ENCODE measurements around the gene OR8B8. TPM values are rescaled to one million over a fixed set of nuclear protein-coding genes. Genes with fewer than 3 reads are reported as not detected.

Gene OR8B8, protein sequence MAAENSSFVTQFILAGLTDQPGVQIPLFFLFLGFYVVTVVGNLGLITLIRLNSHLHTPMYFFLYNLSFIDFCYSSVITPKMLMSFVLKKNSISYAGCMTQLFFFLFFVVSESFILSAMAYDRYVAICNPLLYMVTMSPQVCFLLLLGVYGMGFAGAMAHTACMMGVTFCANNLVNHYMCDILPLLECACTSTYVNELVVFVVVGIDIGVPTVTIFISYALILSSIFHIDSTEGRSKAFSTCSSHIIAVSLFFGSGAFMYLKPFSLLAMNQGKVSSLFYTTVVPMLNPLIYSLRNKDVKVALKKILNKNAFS
- total RNA-seq = not detected

DNA sequence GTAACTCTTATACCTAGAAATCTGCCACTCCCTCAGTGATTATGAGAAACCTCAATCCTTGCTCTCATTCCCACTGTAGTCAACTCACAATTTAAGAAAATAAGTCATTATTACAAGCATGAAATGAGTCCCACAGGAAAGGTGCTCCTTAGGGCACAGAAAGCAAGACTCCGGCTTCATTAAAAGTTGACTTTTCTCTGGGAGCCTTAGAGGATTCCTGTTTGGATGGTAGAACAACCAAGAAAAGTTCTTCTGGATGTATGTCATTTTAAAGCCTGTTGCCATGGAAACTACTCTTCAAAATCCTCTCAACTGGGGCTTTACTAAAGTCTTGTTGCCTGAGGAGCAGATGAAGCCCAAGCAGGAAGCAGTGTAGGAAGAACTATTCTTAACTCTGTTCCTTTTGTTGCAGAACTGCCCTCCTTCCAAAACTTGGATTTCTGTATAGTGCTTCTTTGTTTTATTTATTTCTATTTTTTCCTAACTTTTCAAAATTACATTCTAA, at the start of gene OR8B8:
Gene OR8B8 (minus strand): TSS at position 51 of the 505 bp plus-strand sequence. CDS start 4,611 bp downstream, outside the sequence.
- TF ChIP-seq, protein P1, sequence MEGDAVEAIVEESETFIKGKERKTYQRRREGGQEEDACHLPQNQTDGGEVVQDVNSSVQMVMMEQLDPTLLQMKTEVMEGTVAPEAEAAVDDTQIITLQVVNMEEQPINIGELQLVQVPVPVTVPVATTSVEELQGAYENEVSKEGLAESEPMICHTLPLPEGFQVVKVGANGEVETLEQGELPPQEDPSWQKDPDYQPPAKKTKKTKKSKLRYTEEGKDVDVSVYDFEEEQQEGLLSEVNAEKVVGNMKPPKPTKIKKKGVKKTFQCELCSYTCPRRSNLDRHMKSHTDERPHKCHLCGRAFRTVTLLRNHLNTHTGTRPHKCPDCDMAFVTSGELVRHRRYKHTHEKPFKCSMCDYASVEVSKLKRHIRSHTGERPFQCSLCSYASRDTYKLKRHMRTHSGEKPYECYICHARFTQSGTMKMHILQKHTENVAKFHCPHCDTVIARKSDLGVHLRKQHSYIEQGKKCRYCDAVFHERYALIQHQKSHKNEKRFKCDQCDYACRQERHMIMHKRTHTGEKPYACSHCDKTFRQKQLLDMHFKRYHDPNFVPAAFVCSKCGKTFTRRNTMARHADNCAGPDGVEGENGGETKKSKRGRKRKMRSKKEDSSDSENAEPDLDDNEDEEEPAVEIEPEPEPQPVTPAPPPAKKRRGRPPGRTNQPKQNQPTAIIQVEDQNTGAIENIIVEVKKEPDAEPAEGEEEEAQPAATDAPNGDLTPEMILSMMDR (IDR thresholded peaks at IDR 0.05) = no peak
- no peak for DNase-seq (ENCODE audit: low spot score)
- ATAC-seq (ENCODE audit: low FRiP score) = no peak

DNA sequence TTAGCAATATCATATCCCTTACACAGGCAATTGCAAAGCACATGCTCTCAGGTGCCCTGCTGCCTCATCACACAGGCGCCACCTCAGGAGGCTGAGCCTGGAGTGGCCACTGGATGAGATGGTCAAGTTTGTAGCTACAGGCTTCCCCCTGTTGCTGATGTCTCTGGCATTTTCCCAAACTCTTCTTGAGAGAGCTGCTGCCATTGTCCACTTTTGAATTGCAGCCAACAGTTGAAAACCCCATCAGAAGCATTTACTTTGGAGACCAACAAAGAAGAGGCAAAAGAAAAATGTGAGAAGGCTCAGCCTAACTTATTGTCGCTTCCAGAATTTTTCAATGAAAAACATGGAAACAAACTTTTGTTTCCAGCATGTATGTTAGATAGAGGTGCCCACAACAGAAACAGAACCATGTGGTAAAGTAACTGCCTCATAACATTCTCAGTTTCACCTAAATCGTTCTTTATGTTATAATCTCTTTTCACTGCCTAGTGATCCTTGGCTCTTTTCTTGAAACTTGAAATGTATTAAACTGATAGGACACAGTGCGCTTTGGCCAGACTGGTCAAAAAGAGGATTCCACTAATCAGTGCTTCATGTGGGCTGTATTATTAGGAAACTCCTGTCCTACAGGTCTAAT, 47.6 kb upstream of the OR8B8 start:
- DNase-seq (ENCODE audit: low spot score) (no peak), ATAC-seq (ENCODE audit: low FRiP score) (no peak)
- TF ChIP-seq, protein P1 (IDR thresholded peaks at IDR 0.05) = no peak

DNA sequence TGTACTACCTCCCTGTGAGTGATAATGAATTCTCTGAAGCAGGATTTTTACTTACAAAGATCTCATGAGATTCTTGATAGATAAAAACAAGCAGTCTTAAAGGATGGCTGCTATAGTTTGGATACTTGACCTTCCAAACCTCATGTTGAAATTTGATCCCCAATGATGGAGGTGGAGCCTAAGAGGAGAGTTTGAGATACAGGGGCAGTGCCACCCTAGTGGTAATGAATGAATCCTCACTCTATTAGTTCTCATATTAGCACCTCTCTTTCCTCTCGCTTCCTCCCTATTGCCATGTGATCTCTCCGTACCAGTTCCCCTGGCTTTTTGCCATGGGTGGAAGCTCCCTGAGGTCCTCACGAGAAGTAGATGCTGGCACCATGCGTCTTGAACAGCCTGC, 37.9 kb upstream of the OR8B8 start:
- no peak for ATAC-seq (ENCODE audit: low FRiP score)
- no peak for DNase-seq (ENCODE audit: low spot score)
- TF ChIP-seq, protein P1 (IDR thresholded peaks at IDR 0.05) = no peak

DNA sequence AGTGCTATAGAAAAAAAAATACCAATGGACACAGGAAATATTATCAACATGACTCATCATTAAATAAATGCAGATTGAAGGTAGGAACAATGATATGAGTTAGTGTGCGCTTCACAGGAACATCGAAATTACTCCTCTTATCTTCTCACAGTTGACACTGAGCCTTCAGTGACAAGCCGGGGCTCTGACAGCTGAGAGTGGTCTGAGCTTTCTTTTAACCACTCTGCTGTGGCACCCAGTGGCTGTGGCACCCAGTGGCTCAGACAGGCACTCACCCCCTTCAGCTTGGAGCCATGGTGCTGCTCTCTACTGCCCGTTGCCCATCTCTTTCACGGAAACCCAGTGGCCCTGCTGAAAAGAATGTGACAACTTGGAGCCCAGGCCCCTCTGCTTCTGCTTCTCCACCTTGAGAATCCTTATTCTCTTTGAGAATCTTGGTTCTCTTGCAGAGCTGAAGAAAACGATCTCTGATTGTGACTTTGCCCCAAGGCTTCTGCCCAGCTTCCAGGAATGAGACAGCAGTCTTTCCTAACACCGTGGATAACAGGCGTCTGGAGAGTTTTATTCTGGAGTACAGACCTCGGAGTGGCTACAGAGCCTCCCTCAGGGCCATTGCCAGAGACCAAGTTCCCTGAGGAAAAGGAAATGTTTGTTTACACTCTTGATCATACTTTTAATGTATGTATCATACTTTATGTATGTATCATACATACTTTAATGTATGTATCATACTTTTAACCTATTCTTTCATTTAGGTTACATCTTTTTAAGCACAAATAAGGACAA, 37.1 kb upstream of the OR8B8 start:
- no peak for ATAC-seq (ENCODE audit: low FRiP score)
- TF ChIP-seq, protein P1 (IDR thresholded peaks at IDR 0.05) = no peak
- no peak for DNase-seq (ENCODE audit: low spot score)

DNA sequence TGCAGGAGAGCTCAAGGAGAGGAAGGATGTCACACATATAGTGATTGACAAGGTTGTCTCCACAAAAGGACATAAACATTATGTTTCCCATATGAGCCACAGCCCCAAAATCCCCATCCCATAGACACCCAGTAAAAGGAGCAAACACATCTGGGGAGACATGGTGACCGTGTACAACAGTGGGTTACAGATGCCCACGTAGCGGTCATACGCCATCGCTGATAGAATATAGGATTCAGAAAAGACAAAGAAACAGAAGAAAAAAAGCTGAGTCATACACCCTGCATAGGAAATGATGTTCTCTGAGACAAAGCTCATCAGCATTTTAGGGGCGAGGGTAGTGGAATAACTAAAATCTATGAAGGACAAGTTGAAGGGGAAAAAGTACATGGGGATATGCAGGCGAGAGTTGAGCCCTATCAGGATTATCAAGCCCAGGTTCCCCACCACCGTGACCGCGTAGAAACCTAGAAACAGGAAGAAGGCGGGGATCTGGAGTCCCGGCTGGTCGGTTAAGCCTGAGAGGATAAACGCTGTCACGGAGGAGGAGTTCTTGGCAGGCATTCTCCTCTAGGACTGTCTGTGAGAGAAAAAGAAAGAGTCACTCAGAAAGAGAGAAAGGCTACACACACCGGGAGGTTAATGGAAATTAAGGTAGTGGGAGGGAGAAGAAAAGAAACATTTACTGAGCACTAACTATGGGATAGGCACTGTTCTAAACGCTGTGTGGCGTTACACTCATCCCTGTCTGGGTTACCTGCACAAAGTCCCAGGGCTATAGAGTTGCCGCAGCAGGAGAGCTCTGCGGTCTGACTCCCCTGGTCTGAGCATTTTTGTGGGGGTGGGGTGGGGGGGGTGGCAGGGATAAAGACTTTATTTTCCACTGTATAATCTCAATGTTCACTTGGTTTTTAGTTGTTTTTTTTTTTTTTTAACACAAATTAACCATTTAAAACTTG, 36.1 kb upstream of the OR8B8 start:
- no peak for DNase-seq (ENCODE audit: low spot score)
- no peak for ATAC-seq (ENCODE audit: low FRiP score)
- TF ChIP-seq, protein P1 (IDR thresholded peaks at IDR 0.05) = no peak

DNA sequence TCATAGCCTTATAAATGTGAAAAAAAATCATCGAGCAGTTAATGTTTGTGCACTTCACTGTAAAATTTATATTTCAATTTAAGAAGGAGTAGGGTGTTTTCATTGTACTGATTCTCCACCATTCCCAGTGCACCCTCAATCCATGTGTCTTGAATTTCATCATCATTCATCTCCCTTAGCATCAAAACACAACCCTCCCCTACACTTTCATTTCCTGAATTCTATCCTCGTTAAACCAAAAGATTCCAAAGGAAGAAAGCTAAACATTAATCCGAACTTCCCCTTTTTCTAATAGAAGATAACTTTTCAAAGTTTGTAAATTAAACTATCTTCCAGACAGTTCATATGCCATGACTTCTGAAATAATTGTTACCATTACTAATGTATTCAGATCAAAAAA, 34.1 kb upstream of the OR8B8 start:
- no peak for ATAC-seq (ENCODE audit: low FRiP score)
- DNase-seq (ENCODE audit: low spot score) = no peak
- TF ChIP-seq, protein P1 (IDR thresholded peaks at IDR 0.05) = no peak

Measured in omental fat pad (tissue), 4 donors.